Transverse colon (tissue), 4 donors: ENCODE measurements around the gene GCNT2. TPM values are rescaled to one million over a fixed set of nuclear protein-coding genes. Genes with fewer than 3 reads are reported as not detected.
A peak's percentile ranks its signal among the peaks of the same experiment; 100 is the strongest.

Experiments
- DNase-seq: peaks from one replicate; pipeline ENCODE4 v3.0.0-alpha.2; 2019
- H3K27ac ChIP-seq, 4 donors: fragments of 200-600 bp; sonication (generic); 2 replicates each; pipeline ENCODE4 v1.5.1; 2016 to 2018; ENCODE audit warnings: inconsistent platforms in 4 of 4
- H3K27me3 ChIP-seq: fragments of 200-600 bp; sonication (generic); 2 replicates; pipeline ENCODE4 v1.5.1; 2017; ENCODE audit warnings: inconsistent platforms
- H3K36me3 ChIP-seq, 4 donors: fragments of 200-600 bp; sonication (generic); 2 replicates each; pipeline ENCODE4 v1.5.1; 2017 to 2019; ENCODE audit warnings: inconsistent platforms in 4 of 4
- H3K4me1 ChIP-seq, 4 donors: fragments of 200-600 bp; sonication (generic); 2 replicates each; pipeline ENCODE4 v1.5.1; 2017 to 2020; ENCODE audit warnings: inconsistent platforms in 4 of 4
- H3K4me3 ChIP-seq, 4 donors: fragments of 200-600 bp; sonication (generic); 1 replicate in 1 of 4; 2 replicates in 3 of 4; pipeline versions ENCODE4 v1.5.1 to v1.6.1; 2017 to 2019; ENCODE audit warnings: inconsistent platforms in 4 of 4
- H3K9me3 ChIP-seq, 2 donors: fragments of 200-600 bp; sonication (generic); 2 replicates each; pipeline ENCODE4 v1.5.1; 2017 to 2019; ENCODE audit warnings: inconsistent platforms in 2 of 2
- EP300 ChIP-seq: sonication (generic); formaldehyde crosslinking; IDR thresholded peaks from one replicate; pipeline ENCODE4 v1.6.1; 2017; ENCODE audit warnings: antibody characterized with exemption, low read depth
- POLR2A ChIP-seq: fragments of 450-650 bp; IDR thresholded peaks from one replicate; pipeline ENCODE4 v1.6.1; 2016; ENCODE audit warnings: antibody characterized with exemption, mild to moderate bottlenecking, moderate library complexity
- POLR2AphosphoS5 ChIP-seq, 3 donors: sonication (generic); formaldehyde crosslinking; IDR thresholded peaks; one replicate each; pipeline ENCODE4 v1.6.1; 2016; ENCODE audit warnings: antibody characterized with exemption in 3 of 3
- whole genome bisulfite sequencing, 2 donors: methylation state at CpG; one replicate each; pipeline ENCODE4 v1.1.5; 2018; ENCODE audit warnings: low coverage in 1 of 2; 5-methylcytosine and 5-hydroxymethylcytosine counted together
- in situ Hi-C, 4 donors: fragments of 200-750 bp; cut with MboI; loops; one replicate each; pipeline versions ENCODE4 v1.15.0 to v1.15.1; 2017; ENCODE audit warnings: low sequenced_read_pairs in 3 of 4, low pct_ligation_motif_present in 1 of 4, low pct_unique_long_range_greater_than_20kb in 1 of 4
- intact Hi-C: fragments of 100-400 bp; cut with DNase I; formaldehyde crosslinking; loops from one replicate; pipeline ENCODE4 v1.15.1; 2023; ENCODE audit warnings: low total_unique reads
- total RNA-seq, 4 donors: library from RNA; depleted of rRNA; stranded (reverse); fragments of >200 nt; gene quantifications; one replicate each; pipeline ENCODE4 v1.1.0, GENCODE V29; 2016
- TF ChIP-seq, protein P1 (sequence below), 5 experiments: fragments of 200-600 bp in 3 of 5; fragments of 450-650 bp in 2 of 5; sonication (generic) in 3 of 5; IDR thresholded peaks; 1 replicate in 2 of 5; 2 replicates in 3 of 5; pipeline ENCODE4 v1.5.1; 2016 to 2017; ENCODE audit warnings: antibody characterized with exemption in 5 of 5, inconsistent platforms in 3 of 5, mild to moderate bottlenecking in 2 of 5, moderate library complexity in 1 of 5

GCNT2 gene
- total RNA-seq, 4 donors from 2014 or later = 18.7 to 53.4 (median 31.3) TPM

DNA sequence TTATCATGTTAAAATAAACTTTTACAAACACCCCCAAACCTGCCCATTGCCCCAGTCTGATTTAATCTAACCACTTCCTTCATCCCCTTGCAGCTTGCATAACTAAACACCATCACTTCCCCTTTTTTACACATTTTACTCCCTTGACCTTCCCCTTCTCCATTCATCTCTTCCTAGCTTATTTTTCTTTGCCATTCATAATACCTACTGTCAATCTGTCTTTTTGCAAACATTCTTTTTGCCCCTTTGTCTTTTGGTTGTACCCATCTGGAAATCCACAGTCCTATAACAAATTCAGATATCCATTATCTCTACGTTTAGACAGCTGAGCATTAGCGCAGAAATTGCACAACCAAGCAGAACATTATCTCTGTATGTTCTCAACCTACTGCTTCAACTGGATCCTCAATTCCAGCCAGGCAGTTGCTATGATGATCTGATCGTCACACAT, 122.1 kb downstream of the GCNT2 start:
- Histone ChIP-seq H3K4me3 (no peak overlapping the region), H3K27ac (no peak overlapping the region), H3K36me3 (no peaks in the 10 kb centered on the region), H3K9me3 (no peaks in the 10 kb centered on the region), H3K4me1 (no peaks in the 10 kb centered on the region), H3K27me3 (no peaks in the 10 kb centered on the region)
- TF ChIP-seq EP300 = no peak
- no peak for TF ChIP-seq POLR2AphosphoS5 (IDR thresholded peaks at IDR 0.05)
- TF ChIP-seq, protein P1, sequence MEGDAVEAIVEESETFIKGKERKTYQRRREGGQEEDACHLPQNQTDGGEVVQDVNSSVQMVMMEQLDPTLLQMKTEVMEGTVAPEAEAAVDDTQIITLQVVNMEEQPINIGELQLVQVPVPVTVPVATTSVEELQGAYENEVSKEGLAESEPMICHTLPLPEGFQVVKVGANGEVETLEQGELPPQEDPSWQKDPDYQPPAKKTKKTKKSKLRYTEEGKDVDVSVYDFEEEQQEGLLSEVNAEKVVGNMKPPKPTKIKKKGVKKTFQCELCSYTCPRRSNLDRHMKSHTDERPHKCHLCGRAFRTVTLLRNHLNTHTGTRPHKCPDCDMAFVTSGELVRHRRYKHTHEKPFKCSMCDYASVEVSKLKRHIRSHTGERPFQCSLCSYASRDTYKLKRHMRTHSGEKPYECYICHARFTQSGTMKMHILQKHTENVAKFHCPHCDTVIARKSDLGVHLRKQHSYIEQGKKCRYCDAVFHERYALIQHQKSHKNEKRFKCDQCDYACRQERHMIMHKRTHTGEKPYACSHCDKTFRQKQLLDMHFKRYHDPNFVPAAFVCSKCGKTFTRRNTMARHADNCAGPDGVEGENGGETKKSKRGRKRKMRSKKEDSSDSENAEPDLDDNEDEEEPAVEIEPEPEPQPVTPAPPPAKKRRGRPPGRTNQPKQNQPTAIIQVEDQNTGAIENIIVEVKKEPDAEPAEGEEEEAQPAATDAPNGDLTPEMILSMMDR (IDR thresholded peaks at IDR 0.05) = no peak
- TF ChIP-seq POLR2A = no peak
- 64 to 70% methylated on average over 3 of the region's 3 CpGs for WGBS, 2 donors
- DNase-seq = no peak
- in situ Hi-C loops (no loop called here), intact Hi-C loops (no loop called here)

DNA sequence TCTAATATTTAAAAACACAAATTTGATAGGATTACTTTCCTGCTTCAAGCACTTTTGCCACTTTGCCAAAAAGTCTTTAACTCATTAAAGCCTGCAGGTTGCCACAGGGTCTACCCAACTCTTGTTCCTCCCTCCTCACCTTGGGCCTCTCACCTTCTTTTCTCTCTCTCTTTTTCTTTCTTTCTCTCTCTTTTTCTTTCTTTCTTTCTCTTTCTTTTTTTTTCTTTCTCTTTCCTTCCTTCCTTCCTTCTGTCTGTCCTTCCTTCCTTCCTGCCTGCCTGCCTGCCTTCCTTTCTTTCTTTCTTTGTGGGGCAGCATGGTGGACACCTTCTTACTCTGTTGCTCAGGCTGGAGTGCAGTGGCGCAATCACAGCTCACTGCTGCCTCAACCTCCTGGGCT, 123.1 kb downstream of the GCNT2 start:
- in situ Hi-C loops (no loop called here), intact Hi-C loops (no loop called here)
- Histone ChIP-seq H3K4me1 (no peaks in the 10 kb centered on the region), H3K27ac (no peak overlapping the region), H3K27me3 (no peaks in the 10 kb centered on the region), H3K4me3 (no peak overlapping the region), H3K36me3 (no peaks in the 10 kb centered on the region), H3K9me3 (no peaks in the 10 kb centered on the region)
- DNase-seq = no peak
- whole genome bisulfite sequencing, 2 donors = 97% methylated on average over 1 of the region's 1 CpG; no CpG with 5 or more reads in 1 of the 2 donors
- no peak for TF ChIP-seq EP300
- TF ChIP-seq, protein P1 (IDR thresholded peaks at IDR 0.05) = no peak
- TF ChIP-seq POLR2A = no peak
- no peak for TF ChIP-seq POLR2AphosphoS5 (IDR thresholded peaks at IDR 0.05)

DNA sequence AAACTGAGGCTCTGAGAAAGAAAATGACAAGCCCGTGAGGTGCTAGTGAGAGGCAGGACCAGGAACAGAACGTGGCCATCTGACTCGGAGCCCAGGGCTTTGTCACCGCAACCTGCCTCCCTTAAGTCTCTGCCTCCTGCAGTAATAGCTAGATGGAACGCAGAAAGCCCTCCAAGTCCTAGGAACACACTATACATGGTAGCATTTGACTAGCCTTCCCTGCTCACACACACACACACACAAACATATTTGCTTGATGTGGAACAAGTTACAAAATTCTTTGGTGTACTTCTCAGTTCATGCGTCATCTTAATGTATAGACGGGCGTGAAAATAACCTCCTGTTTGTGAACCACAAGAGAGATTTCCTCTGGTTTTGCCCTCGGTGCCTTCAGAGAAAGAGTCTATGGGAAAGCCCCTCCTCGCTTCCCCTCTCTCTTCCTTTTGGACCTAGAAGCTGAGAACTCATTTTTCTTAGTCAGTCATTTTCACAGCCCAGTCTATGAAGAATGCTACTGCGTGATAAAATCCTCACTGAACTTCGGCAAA, 134.4 kb downstream of the GCNT2 start:
- Histone ChIP-seq H3K4me1 (no peaks in the 10 kb centered on the region), H3K9me3 (no peaks in the 10 kb centered on the region), H3K27ac (no peak overlapping the region), H3K27me3 (peaks cover 12% of the 10 kb centered on the region), H3K4me3 (no peak overlapping the region), H3K36me3 (no peaks in the 10 kb centered on the region)
- TF ChIP-seq, protein P1 (IDR thresholded peaks at IDR 0.05) = no peak
- no peak for TF ChIP-seq POLR2A
- no peak for TF ChIP-seq EP300
- no peak for TF ChIP-seq POLR2AphosphoS5 (IDR thresholded peaks at IDR 0.05)
- no peak for DNase-seq
- intact Hi-C loops = no loop called here
- in situ Hi-C loops = no loop called here
- WGBS, 2 donors = 59 to 74% methylated on average over 8 to 12 of the region's 12 CpGs

DNA sequence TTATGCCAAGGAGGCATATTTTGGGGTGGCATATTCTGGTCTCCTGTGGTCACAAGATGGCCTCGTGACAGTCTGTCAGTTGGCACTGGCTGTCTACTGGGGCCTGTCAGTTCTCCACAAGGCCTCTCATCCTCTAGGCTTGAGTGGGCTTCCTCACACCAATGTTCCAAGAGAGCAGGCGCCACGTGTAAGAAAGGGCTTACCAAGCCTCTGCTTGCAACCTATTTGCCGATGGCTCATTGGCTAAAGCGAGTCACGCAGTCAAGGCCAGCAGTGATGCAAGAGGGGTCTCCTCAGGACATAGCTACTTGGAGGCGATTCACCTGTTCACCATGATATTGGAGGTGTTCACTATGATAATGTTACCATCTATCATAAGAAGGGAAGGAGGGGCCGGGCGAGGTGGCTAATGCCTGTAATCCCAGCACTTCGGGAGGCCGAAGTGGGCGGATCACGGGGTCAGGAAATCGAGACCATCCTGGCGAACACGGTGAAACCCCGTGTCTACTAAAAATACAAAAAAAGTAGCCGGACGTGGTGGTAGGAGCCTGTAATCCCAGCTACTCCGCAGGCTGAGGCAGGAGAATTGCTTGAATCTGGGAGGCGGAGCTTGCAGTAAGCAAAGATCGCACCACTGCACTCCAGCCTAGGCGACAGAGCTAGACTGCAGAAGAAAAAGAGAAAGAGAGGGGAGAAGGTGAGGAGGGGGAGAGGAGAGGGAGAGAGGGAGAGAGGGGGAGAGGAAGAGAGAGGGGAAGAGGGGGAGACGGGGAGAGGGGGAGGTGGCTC, 138.0 kb downstream of the GCNT2 start:
- H3K27ac ChIP-seq = peak overlapping the region in 1 of 4 donors; percentile 53
- 81 to 84% methylated on average over 16 to 24 of the region's 24 CpGs for WGBS, 2 donors
- no peaks in the 10 kb centered on the region for H3K4me1 ChIP-seq
- H3K36me3 ChIP-seq = no peaks in the 10 kb centered on the region
- peak overlapping the region in 3 of 4 donors; percentile 6 to 27 (median 18) for H3K4me3 ChIP-seq
- in situ Hi-C loops = no loop called here
- intact Hi-C loops = no loop called here
- H3K27me3 ChIP-seq = peaks cover 12% of the 10 kb centered on the region
- DNase-seq = no peak
- H3K9me3 ChIP-seq = no peaks in the 10 kb centered on the region
- TF ChIP-seq POLR2AphosphoS5 (IDR thresholded peaks at IDR 0.05) (no peak), EP300 (no peak), POLR2A (no peak)
- TF ChIP-seq, protein P1 (IDR thresholded peaks at IDR 0.05) = no peak
